Adipose tissue (tissue), 3 donors: ENCODE measurements around the gene KRT80. TPM values are rescaled to one million over a fixed set of nuclear protein-coding genes. Genes with fewer than 3 reads are reported as not detected.

Experiments used
- H3K27ac ChIP-seq: one replicate; pipeline ENCODE4 v1.5.1; 2013; ENCODE audit warnings: low read depth, low read length
- WGBS, 3 donors: extraction: QIAGEN DNeasy Blood & Tissue Kit; methylation state at CpG; one replicate each; pipeline ENCODE4 v1.1.7; 2013; 5-methylcytosine and 5-hydroxymethylcytosine counted together
- polyA plus RNA-seq, 3 donors: library from polyadenylated mRNA; stranded (reverse); fragments of 200-250 nt; gene quantifications; one replicate each; pipeline ENCODE4 v1.2.3, GENCODE V29; 2013
- donor health status: healthy with polysubstance abuse.
- donor health status: Bipolar disorder and iron deficiency.
- donor health status: healthy.

KRT80 gene
- polyA plus RNA-seq, 3 donors = 0.19 to 5.4 (median 0.22) TPM

DNA sequence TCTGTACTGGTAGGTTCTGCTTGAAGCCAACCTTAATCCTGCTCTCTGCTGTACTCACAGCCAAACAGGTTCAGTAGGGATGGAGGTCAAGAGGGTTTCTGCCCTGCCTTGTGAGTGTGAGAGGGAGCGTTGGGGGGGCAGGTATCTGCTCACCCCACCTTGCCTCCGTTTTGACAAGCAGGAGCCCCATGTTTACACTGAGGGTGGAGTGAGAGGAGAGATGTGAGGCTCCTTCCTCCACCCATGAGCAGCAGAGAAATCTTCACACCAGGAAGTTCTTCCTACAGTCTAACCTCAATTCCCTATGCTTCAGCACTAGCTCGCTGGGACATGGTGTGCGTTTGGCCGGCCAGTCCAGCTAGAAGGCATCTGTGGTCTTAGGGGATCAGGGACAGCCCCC is 4.2 kb downstream of the KRT80 start:
- WGBS, 3 donors = 90 to 92% (median 92%) methylated on average over 5 of the region's 5 CpGs
- no peak overlapping the region for H3K27ac ChIP-seq

DNA sequence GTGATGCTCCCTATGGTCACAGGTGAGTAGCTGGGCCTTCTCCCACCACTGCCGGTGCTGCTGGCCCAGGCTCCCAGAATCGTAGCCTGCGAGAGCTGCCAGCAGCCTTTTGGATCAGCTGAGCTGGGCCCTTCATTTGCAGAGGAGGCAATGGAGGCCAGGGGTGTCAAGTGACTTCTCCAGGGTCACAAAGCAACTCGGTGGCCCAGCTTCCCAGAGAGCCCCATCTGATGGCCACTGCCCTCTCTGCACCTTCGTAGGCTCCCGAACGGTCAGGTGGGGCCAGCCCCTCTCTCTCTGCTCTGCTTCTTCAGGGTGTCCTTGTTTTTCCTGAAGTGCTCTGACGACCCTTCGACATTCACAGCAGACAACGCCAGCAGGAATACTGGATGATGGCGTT is 4.6 kb downstream of the KRT80 start:
- H3K27ac ChIP-seq = no peak overlapping the region

DNA sequence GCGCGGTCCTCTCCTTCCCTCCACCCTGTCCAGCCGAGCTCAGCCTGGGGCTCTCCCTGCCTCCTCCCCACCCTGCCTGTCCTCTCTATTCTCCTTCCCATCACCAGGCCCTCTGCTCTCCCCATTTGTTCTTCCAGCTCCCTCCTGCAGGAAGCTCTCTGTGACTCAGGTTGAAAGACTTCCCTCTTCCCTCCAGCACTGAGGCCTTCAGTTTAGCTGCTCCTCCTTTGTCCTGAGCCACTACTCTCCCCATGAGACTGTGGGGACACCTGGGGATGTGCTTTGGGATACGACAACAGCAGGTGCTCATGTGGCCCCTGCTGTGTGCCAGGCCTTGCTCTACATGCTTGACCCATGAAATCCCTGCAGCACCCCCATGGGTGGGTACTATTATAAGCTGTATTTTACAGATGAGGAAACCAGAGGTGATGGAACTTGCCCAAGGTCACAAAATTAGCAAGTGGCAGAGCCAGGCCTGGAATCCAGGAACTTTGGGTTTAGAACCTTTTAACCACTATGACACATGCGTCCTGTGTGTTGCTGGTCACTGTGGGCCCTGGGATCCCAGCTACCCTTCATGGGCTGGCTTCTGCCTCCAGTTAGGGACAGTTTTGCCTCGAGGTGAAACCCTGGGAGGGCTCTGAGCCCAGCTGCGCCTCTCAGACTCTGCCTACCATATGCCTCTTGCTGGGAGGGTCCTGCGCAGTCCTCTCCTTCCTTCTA is 5.5 kb downstream of the KRT80 start:
- H3K27ac ChIP-seq = no peak overlapping the region
- 85 to 92% (median 86%) methylated on average over 8 of the region's 8 CpGs for WGBS, 3 donors

More for the DNA sequence above, 4.6 kb downstream of the KRT80 start:
- WGBS, 3 donors = 89 to 93% (median 93%) methylated on average over 11 of the region's 11 CpGs

DNA sequence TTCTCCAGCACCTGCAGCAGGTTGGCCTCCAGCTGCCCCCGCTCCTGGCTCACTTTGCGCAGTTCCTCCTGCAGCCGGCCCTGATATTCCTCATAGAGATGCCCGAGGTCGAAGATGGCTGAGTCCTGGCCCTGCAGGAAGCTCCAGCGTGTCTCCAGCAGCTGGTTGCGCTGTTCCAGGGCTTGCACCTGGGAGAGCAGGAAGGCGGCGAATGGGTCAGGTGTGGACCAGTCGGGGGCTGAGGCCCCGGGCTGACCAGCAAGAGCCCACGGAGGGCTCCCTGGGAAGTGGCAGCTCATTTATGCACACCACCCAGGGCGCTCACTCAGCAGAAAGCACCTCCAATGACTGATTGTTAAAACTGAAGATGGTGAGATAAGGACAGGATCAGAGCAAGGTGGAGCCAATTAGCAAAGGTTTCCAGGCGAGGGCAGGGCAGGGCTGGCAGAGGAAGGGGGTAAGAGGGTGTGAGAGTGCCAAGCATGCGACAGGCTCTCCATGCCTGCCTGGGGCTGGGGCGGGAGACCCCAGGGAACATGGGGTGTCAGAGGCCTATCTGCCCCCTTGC is 6.3 kb downstream of the KRT80 start:
- 89 to 95% (median 90%) methylated on average over 16 of the region's 16 CpGs for WGBS, 3 donors
- no peak overlapping the region for H3K27ac ChIP-seq

DNA sequence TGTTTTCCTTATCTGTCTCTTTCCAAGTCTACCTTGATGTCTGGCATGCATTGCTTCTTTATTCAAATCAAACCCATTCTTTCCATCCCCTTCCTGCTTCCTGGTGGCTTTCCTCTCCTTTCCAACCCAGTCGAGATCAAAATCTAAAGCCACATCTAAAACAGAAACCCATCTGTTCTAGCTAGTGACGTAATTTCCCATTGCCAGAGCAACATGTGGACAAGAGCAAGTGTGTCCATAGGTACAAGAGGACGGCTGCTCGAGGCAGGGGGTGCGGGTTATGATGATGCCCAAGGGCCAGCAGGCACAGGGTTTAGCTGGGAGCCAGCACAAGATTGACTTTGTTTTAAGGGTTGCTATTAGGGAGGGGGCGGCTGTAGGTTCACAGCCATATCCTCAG is 7.0 kb downstream of the KRT80 start:
- WGBS, 3 donors = 59 to 82% (median 68%) methylated on average over 6 of the region's 6 CpGs
- H3K27ac ChIP-seq = no peak overlapping the region

DNA sequence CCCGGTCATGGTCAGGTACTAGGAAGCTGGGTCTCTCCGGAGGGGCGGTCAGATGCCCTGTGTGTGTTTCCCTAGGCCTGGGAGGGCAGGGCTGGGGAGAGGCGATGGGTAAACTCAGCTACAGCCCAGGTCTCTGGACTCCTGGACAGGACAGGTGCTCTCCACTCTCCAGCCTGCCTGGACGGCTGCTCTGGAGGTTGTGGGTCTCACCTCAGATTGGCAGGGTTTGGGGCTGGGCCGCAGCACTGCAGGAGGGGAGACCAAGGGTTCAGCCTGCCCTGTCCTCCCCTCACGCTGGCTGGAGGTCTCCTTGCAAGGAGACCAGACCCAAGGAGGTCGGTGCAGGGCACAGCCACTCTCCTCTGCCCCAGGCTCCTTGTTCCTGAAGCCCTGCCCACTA is 7.8 kb downstream of the KRT80 start:
- WGBS, 3 donors = 83 to 90% (median 89%) methylated on average over 8 of the region's 8 CpGs
- H3K27ac ChIP-seq = no peak overlapping the region

DNA sequence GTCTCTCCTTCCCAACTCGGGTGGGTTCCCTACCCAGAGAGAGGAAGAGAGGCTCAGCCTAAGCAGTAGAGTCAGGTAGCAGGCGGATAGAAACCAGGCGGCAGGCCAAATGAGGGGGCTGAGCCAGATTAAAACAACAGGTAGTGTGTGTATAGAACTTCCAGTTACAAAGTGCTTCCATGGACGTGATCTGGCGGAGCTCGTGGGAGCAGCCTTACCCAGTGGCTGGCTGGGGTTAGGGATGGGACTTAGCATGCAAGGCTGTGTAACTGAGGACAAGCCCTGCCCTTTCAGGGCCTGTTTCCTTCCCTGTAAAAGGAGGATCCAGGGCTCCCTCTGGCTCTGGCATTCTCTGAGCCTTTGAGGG is 8.3 kb downstream of the KRT80 start:
- WGBS, 3 donors = 64 to 78% (median 70%) methylated on average over 6 of the region's 6 CpGs
- no peak overlapping the region for H3K27ac ChIP-seq

DNA sequence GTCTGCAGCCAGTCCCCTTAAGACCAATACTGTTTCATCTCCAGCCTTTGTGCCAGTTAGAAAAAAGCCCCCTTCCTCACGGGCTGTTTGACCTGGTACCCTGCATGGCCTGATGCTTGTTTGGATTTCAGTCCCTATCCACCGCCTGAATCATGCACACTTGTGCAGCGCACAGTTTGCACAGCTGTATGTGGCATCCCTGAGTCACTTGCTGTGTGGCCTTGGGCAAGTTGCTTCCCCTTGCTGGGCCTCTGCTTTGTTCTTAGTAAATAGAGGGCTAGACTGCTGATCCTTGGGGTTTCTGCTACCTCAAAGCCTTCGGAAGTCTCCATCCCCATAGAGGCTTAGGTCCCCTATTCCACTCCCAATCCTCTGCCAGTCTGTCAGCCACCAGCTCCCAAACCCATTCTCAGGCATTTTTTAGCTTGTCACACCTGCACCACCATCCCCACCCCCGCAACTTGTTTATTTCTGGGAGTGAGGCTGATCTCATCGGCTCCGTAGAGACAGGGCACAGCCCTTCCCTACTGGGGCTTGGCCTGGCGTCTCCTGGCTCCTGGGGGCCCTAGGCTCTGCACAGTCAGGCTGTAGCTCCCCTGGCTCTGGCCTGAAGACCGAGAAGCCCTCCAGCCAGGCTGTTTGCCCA is 8.8 kb downstream of the KRT80 start:
- H3K27ac ChIP-seq = no peak overlapping the region
- WGBS, 3 donors = 78 to 83% (median 82%) methylated on average over 9 of the region's 9 CpGs

DNA sequence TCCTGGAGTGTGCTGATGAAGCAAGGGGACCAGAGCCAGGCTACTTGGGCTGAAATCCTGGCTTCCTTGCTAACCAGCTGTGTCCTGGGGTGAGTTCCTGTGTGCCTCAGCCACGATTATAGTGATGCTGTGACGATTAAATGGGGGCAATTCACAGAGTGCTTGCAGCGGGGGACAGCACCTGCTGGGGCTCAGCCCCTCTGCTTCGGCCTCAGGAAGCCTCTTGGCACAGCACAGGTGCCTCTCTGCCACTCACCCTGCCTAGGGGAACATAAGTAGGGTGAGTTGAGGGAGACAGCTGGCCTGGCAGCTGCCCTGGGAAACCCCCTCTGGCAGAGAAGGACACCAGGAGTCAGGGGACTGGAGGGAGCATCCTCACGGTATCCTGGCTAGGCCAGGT is 9.4 kb downstream of the KRT80 start:
- 66 to 86% (median 71%) methylated on average over 5 of the region's 5 CpGs for WGBS, 3 donors
- H3K27ac ChIP-seq = no peak overlapping the region

DNA sequence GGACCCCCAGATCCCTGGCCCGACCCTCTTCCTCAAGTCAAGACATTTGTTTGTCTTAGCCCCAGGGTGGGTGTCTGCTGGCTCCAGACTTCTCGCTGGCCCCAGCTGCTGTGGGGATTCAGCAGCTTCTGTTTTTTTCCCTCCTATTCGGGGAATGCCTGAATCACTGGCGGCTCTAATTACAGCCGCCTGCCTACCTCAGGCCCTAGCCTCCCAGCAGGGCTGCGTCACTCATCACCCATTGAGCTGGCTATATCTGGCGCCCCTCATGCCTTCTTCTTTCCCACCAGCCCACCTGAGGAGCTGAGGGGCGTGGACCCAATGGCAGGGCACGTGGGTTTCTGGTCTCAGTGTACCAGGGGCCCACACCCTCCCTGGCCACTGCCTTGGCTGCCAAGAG is 10.1 kb downstream of the KRT80 start:
- no peak overlapping the region for H3K27ac ChIP-seq
- 72 to 91% (median 76%) methylated on average over 9 of the region's 9 CpGs for WGBS, 3 donors

DNA sequence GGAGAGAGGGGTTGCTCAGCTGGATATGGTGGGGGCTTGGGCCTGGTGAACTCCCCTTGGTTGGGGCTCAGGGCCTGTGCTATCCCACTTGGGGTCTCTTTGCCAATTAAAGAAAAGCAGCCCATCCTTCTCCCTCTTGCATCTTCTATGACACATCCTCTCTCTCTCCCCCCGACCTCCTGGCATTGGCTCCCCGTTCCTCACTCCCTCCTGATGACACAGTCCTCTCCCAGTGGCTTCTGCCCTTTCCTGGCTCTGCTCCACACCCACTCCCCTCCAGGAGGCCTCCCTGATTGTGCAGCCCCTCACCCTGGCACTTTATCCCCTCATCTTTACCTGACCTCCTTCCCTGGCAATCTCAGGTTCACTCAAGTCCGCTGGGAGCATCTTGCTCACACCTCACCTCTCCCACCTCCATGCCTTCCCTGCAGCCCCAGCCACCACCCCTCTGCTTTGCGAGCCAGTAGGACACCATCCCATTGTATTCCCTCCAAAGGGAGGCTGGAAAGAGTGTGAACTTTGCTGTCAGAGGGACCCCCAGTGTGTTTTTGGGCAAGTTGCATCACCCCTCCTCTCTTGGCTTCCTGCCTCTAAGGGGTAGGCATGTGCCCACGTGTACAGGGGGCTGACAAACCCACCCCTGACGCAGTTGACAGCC is 10.7 kb downstream of the KRT80 start:
- H3K27ac ChIP-seq = no peak overlapping the region
- 68 to 80% (median 74%) methylated on average over 6 of the region's 6 CpGs for WGBS, 3 donors

DNA sequence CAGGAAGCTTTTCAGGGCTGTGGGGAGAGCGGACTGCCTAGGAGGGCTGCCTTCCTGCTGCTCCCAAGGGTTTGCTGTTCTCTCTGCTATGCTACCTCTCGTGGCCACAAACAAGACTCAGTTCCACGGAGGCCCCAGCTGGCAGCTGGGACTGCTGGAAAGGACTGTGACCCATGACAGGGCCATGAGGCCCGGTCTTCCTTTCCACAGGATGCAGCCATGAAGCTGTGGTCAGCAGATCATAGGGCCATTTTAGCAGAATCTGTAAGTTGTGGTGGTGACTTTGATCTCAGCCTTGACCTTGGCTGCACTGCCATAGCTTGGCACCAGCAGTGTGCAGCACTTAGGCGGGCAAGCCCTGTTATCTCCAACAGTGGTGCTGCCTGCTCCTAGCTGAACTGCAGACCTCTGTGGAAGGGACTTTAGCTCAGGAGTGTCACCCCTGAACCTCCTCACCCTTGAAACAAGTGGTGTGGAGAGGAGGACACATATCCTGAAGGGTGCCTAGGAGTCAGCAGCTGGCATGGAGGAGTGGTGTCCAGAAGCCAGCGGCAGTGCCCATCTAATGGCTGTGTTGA is 12.3 kb downstream of the KRT80 start:
- 84 to 89% (median 88%) methylated on average over 6 of the region's 6 CpGs for WGBS, 3 donors
- H3K27ac ChIP-seq = no peak overlapping the region

DNA sequence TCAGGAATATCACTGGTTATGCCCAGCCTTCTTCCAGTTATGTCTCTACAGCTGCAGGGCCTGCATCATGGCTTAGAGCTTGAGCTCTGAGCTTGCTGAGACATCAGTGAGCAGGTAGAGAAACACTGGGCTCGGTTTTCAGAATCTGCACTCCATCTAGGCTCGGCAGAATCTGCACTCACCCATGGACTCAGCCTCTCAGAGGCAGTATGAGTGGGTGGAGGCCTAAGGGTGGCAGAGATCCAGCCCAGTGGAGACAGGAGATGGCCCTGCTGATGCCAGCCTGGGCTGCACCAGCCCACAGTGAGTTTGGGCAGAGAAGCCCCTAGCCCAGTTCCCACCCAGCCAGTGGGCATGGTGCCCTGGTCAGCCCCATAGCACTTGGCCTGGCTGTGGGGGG is 12.8 kb downstream of the KRT80 start:
- no peak overlapping the region for H3K27ac ChIP-seq
- WGBS, 3 donors = 73 to 79% (median 74%) methylated on average over 2 of the region's 2 CpGs

DNA sequence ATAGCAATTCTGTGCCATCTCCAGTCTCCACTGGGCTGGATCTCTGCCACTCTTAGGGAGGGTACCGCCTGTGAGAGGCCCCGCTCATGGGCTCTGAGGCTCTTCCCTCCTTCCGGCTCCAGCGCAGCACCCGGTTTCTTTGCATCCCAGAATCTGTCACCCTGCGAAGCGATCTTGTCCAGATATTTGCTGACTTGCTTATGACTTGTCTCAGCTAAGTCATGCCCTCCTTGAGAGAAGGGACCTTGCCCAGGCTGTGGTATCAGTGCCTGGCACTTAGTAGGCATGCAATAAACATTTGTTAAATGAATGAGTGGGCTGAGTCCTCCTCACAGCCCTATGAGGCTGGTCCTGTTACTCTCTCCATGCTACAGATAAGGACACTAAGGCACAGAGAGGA is 13.4 kb downstream of the KRT80 start:
- no peak overlapping the region for H3K27ac ChIP-seq

DNA sequence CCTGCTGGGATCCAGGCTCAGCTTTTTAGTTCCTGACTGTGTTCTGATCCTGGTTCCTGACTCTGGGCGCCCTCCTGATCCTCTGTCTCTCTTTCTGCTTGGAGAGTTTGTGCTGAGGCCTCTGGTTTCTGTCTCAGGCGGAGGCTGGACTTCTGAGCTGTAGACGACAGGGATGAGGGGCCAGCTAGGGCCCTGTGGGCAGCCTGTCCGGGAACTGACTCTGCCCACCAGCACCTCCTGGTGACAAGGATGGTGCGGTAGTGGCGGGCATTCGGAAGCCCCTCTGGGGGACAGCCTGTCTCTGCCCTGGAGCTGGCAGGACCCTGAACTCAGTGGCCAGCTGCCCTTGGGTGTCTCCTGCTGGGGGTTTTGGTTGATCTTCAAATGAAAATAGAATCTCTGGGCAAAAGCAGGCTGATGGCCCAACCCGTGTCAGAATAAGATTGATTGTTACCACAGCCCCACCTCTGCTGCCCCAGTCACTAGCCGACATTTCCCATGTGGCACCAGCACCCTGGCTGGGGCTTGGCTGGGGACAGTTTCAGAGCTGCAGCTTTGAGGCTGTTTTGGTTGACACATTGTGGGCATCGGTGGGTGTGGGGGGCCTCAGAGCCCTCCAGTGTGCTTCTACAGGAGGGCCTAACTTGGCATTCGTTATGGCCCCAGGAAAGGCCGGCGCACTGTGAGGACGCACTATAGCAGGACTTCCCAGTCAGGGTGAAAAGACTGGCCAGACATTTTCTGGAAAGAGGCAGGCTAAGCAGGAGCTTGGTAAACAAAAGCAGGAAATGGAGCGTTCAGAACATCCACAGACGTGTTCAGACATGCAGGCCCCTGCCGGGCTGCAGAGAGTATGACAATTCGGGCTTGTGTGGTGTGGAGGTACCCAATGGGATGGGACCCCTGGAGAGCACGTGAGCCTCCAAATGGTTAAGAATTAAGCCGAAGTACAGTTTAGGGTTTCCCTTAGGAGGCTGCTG is 16.2 kb downstream of the KRT80 start:
- 71 to 79% (median 74%) methylated on average over 20 of the region's 20 CpGs for WGBS, 3 donors
- H3K27ac ChIP-seq = no peak overlapping the region

More for the DNA sequence above, 13.4 kb downstream of the KRT80 start:
- WGBS, 3 donors = 86 to 91% (median 87%) methylated on average over 7 of the region's 7 CpGs

DNA sequence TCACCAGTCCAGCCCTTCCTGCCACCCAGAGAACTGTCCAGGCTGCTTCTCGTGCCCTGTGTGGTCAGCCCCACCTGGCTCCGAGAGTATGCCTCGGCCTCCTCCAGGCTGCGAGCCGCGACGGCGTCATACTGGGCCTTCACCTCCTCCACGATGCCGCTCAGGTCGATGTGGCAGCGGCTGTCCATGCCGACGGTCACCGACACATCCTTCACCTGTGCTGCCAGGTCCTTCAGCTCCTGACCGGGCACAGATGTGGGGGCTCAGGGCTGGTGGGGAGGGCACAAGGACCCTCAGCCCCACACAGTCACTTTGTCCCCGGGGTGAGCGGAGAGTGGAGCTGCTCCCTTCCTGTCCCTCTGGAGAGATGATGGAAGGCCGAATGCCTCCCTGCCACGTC is 18.3 kb downstream of the KRT80 start:
- H3K27ac ChIP-seq = no peak overlapping the region
- 94 to 96% (median 95%) methylated on average over 20 of the region's 20 CpGs for WGBS, 3 donors

DNA sequence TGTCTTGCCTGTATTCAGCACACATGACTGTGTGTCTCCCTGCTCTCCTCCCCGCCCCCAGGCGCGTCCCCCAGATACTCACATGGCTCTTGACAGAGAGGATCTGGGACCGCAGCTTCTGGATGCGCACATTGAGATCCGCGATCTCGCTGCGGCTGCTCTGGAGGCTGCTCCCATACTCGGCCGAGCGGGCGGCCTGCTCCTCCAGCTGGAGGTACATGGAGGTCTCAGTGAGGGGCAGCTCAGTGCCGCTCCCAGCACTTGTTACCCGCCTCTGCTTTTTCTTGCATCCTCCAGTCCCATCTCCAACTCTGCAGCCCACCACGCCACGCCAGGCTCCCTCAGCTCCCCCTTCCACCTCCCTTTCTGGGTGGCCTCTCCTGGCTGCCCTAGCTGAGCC is 18.9 kb downstream of the KRT80 start:
- H3K27ac ChIP-seq = no peak overlapping the region
- WGBS, 3 donors = 94 to 97% (median 96%) methylated on average over 17 of the region's 17 CpGs

DNA sequence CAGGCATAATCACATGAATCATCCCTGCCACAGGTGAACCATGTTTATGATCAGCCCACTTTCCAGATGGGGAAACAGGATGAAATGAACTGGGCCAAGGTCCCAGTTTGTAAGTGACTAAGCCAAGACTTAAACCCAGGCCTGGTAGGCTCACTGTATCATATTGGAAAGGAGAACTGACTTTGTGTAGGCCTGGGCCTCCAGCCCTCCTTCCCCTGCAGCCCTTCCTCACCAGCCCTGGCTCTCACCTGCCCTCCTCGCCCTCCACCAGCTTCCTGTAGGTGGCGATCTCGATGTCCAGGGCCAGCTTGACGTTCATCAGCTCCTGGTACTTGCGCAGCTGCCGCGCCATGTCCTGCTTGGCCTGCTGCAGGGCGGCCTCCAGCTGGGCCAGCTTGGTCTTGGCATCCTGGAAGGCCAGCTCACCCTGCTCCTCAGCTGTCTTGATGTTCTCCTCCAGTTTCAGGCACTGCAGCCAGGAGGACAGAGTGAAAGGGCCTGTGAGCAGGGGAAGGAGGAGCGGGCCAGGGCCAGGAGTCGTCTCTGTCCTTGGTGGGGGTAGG is 19.8 kb downstream of the KRT80 start:
- WGBS, 3 donors = 72 to 79% (median 75%) methylated on average over 10 of the region's 10 CpGs
- H3K27ac ChIP-seq = no peak overlapping the region
